ENCODE measurements around the gene GDA.

The GDA gene

DNA sequence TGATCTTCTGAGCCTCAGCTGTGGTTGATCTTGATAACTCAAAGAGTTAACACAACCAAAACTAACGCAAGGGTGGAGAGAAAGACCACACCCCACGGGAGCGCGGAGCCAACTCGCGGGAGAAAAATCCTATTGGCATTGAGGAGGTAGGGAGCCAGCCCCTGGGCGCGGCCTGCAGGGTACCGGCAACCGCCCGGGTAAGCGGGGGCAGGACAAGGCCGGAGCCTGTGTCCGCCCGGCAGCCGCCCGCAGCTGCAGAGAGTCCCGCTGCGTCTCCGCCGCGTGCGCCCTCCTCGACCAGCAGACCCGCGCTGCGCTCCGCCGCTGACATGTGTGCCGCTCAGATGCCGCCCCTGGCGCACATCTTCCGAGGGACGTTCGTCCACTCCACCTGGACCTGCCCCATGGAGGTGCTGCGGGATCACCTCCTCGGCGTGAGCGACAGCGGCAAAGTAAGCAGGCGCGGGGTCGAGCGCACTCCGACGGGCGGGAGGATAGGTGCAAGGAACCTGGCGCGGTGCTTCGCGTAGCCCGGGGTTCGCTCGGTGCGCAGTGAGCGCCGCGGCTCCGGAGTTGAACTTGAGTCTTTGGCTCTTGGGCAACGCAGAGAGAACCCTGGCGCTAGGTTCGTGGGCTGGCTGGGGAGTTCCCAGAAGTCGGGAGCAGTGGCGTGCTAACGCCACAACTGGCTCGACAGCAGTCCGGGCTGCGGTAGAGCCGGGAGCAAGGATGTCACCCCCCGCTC lies at the start of gene GDA:
GDA (plus strand) TSS at position 210 of the 745 bp plus-strand sequence; CDS start at position 330, 120 bp downstream.
- DNase-seq, result no peak

- DNase-seq, result no peak
These were observed 46.7 kb upstream of the GDA start for GRCh38 chr9:72102520-72102919.

DNA sequence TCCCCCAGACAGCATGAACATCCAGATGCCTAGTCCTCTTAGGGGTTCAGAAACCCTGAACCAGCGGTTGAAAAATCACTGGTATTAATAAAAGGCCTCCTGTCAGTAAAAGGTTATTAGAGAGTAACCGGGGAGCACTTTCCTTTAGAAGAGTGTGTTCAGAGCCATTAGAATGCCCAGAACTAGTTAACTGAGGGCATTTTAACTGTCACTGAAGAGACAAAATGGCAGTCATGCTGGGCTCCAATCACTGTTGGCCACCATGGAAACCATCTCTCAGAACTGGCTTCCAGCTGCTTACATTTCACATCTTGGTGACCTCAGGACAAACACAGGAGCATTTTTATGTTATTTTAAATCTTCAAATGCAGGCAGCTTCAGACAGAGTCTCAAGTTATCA lies 36.2 kb upstream of the GDA start:
- DNase-seq, result no peak

- DNase-seq, result no peak
These were observed 29.4 kb upstream of the GDA start for GRCh38 chr9:72119853-72120252.

GRCh38 chr9:72124947-72125346 lies 24.3 kb upstream of the GDA start:
- no peak for DNase-seq

DNA sequence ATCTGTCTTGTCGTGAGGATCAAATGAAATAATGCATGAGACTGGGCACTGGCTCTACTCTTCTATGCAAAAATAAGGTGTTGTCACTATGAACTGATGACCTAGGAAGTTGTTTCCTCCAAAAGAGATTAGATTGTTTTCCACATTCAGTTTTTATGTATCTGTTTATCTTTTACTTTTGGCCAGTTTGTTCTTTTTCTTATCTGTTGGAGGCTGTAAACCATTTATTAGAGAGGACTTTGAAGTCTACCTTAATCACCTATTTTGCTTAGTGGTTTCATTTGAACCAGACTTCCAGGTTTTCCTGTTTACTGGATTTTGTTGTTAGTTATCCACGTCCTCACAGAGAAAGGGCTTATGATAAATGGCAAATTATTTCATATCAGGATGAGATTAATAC lies 21.5 kb upstream of the GDA start:
- DNase-seq, result no peak

DNA sequence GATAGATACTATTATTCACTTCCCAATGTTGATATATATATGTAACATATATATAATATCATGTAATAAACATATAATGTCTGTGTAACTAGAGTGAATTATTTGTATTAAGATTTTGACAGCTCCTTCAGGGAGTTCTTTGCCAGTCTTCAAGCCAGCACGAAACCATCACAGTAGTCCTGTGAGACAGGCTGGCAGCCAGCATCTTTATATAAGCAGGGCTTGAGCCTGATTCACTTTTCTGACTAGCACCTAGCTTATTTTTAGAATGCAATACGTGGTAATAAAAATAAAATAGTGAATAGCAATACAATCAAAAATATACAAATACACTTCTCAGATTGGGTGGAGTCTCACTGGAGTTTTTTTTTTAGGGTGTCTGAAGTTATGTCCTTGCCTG lies 20.7 kb upstream of the GDA start:
- DNase-seq, result no peak

DNA sequence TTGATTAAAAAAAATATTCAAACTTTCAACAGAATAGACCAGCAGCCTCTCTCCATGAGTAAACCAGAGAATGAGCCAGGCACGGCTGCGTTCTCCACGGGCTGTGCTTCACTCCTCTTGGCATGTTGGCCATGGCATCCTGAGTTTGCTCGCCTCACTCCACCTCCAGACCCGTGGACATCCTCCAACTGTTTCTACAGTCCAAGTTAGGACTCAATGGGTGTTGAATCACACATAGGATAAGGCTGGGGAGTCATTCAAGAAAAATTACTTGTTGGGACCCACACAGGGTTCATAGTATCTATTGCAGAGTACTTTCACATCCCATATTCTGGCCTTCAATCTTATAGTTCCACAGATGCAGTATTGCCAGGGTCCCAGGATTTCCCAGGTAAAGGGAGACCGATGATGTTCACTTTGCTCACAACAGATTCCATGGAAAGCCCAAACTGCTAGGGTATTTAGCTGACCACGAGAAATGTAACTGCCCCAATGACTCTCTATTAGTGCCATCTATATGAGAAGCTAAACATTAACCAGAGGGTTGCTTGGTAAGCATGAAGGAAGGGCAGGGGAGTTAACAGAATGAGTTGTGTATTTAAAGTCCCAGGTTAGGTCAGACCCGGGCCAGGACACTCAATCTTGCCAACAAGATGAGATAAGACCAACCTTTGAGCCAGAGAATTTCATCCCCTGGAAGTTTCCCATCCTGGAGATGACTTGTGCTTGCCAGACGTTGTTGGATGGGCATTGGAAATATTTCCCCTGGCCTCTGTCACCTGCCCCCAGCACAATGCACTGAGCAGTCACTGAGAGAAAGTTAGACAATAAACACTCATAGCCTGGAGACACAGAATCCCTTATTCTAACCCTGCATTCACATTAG lies 19.7 kb upstream of the GDA start:
- DNase-seq, result no peak

- no peak for DNase-seq
These were observed 18.9 kb upstream of the GDA start for GRCh38 chr9:72130321-72130720.

DNA sequence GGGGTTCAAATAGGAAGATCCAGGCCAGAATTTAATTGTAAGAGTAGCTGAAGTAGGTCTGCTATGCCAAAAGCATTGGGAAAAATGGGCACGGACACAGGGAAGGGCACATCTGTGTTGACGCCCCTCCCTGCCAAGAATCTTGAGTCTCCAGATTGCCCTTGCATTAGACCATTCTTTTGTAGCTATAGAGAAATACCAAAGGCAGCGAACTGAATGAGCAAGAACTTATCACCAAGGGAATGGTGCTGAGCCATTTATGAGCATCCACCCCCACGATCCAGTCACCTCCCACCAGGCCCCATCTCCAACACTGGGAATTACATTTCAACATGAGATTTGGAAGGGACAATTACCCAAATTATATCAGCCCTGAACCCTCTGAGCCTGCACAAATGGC lies 18.0 kb upstream of the GDA start:
- DNase-seq, result no peak

DNA sequence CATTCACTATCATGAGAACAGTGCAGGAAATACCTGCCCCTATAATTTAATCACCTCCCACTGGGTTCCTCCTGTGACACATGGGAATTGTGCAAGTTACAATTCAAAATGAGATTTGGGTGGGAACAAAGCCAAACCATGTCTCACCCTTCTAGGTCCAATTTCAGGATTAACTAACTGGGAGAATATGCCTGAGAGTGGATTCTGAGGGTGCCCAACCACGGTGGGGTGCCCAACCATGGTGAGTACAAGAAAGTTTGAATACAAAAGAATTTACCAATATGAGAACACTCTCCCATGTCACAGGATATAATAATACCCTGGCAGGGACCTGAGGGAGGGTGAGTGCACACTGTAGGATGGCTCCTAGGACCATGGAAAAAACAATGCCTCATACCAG lies 17.2 kb upstream of the GDA start:
- DNase-seq, result no peak

GRCh38 chr9:72133365-72134035 lies 15.7 kb upstream of the GDA start:
- DNase-seq, result no peak

GRCh38 chr9:72134801-72135200 lies 14.4 kb upstream of the GDA start:
- no peak for DNase-seq

GRCh38 chr9:72137697-72138365 lies 11.4 kb upstream of the GDA start:
- DNase-seq, result no peak

DNA sequence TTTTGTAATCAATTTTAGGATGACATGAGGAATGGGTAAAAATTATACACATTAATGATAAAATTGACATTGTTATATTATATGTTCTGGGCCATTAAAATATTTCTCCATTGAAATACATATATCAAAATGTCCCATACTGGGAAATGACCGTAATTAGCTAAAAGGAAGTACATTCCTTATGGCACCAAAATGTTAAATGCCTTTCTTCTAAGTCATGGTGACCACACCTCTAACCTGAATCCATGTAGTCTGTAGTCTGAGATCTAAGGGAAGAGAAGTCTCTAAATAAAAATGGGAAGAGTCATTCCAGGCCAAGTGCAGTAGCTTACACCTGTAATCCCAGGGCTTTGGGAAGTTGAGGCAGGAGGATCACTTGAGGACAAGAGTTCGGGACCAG lies 10.0 kb upstream of the GDA start:
- no peak for DNase-seq

DNA sequence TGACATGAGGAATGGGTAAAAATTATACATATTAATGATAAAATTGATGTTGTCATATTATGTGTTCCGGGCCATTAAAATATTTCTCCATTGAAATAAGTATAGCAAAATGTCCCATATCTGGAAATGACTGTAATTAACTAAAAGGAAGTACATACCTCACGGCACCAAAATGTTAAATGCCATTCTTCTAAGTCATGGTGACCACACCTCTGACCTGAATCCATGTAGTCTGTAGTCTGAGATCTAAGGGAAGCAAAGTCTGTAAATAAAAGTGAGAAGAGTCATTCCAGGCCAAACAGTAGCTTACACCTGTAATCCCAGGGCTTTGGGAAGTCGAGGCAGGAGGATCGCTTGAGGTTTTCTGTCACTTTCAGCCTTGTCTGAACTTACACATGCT lies 8.7 kb upstream of the GDA start:
- DNase-seq, result no peak

DNA sequence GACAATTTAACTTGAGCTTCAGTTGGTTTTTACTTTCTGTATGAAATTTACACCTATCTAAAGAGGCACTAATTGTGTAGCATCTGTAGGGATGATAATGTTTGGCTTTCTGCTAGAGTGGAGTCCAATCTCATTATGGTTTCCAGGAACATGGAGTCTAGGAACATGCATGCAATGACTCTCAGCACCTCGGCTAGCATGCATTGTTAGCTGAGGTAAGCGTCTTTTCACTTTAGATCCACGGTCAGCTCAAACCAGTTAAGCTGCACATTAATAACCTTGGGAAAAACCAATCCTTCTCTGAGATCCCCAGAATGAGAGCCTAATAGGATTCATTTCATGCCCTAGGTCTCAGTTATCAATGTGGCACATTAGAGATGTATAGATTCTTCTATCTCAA lies 7.8 kb upstream of the GDA start:
- DNase-seq, result no peak

GRCh38 chr9:72144756-72145492 lies 4.3 kb upstream of the GDA start:
- DNase-seq, result no peak

- DNase-seq, result no peak
These were observed 3.3 kb upstream of the GDA start for GRCh38 chr9:72145733-72146505.

- no peak for DNase-seq
These were observed 1.6 kb upstream of the GDA start for GRCh38 chr9:72147676-72148075.

- DNase-seq, result no peak
These were observed 887 bp downstream of the GDA start for GRCh38 chr9:72150127-72150526.

- no peak for DNase-seq
These were observed 1.4 kb downstream of the GDA start for GRCh38 chr9:72150661-72151060.

Data from stimulated activated CD4-positive, alpha-beta T cell treated with anti-CD3 and anti-CD28 coated beads, Interleukin-4, amount 100 ng/mL, for 24 hours (primary cell).